GM12864 (cell line): ENCODE data around the gene LINS1.

Experiments
- DNase-seq: peaks from one replicate; pipeline ENCODE4 v3.0.0-alpha.2; 2011; ENCODE audit warnings: low read depth
- H3K4me3 ChIP-seq: 2 replicates; pipeline ENCODE4 v1.5.1; 2011; ENCODE audit warnings: mild to moderate bottlenecking, low read depth, low read length, control low read depth
- CTCF ChIP-seq: IDR thresholded peaks from 2 replicates; pipeline ENCODE4 v1.5.1; 2011; ENCODE audit warnings: low read depth, mild to moderate bottlenecking, moderate library complexity, low read length, control low read depth, inconsistent platforms; ENCODE audit errors: missing control alignments

Gene LINS1

DNA sequence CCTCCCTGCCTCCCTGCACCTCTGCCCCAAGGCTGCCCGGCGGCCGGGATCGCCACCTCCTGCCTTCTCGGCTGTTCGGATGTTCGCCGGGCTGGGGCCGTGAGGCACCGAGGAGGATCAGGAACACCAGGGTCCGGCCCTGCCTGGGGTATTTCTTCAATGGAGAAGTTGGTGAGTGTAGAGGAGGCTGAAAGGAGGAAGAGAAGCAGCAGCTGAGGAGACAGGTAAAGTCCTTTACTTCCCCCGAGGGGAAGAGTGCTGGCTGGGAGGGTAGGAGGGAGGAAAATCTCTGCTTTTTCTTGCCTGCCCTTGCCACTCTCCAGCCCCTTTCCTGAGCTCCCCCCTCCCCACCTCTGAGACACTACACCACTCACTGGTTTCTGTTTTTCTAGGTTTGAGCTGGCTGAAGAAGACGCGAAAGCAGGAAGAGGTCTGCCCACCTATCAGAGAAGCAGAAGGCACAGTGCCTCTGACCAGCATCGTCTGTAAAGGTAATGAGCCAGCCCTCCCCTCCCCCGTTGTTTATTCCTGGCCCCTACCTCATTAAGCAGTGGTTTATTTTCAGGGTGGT, 924 bp upstream of the LINS1 start:
- TF ChIP-seq CTCF: no peak
- H3K4me3 ChIP-seq: peak overlapping the region; percentile 81
- DNase-seq: no peak

GRCh38 chr15:100601617-100602063, 344 bp downstream of the LINS1 start:
- DNase-seq: no peak
- no peak for TF ChIP-seq CTCF
- H3K4me3 ChIP-seq: peak overlapping the region; percentile 81

- no peak for DNase-seq
- H3K4me3 ChIP-seq: peak overlapping the region; percentile 81
- TF ChIP-seq CTCF: no peak
Measured at GRCh38 chr15:100601163-100601562, 821 bp downstream of the LINS1 start.

GRCh38 chr15:100598655-100599054, 3.3 kb downstream of the LINS1 start:
- no peak overlapping the region for H3K4me3 ChIP-seq
- no peak for DNase-seq
- no peak for TF ChIP-seq CTCF

GRCh38 chr15:100597862-100598261, 4.1 kb downstream of the LINS1 start:
- no peak for TF ChIP-seq CTCF
- no peak overlapping the region; the same call in 1 of the 2 replicates for H3K4me3 ChIP-seq
- no peak for DNase-seq

- peak; percentile 76 for DNase-seq
- no peak for TF ChIP-seq CTCF
- peak overlapping the region; percentile 26 for H3K4me3 ChIP-seq
Measured at GRCh38 chr15:100596792-100597191, 5.2 kb downstream of the LINS1 start.

GRCh38 chr15:100595964-100596363, 6.0 kb downstream of the LINS1 start:
- no peak for TF ChIP-seq CTCF
- no peak for DNase-seq
- peak overlapping the region; percentile 26; the same call in 1 of the 2 replicates for H3K4me3 ChIP-seq
